GM12892 (cell line): Measurements from ENCODE around the gene CENPB.

Source experiments
- DNase-seq: peaks from one replicate; pipeline ENCODE4 v3.0.0; 2011; ENCODE audit not compliant: insufficient read length
- FAIRE-seq: peaks from 2 replicates; lab custom pipeline; 2011; peaks lifted over from hg19 to GRCh38; lab: Jason Lieb, UNC
- POLR2A ChIP-seq: IDR thresholded peaks from 2 replicates; pipeline ENCODE4 v1.6.1; 2011; ENCODE audit warnings: low read depth, low read length, control low read depth
- POLR2AphosphoS5 ChIP-seq: IDR thresholded peaks from 2 replicates; pipeline ENCODE4 v1.6.1; 2011; ENCODE audit warnings: low read depth, low read length, control low read depth
- TAF1 ChIP-seq: IDR thresholded peaks from 2 replicates; pipeline ENCODE4 v1.6.1; 2011; ENCODE audit warnings: low read depth, mild to moderate bottlenecking, control low read depth, low read length, borderline replicate concordance

Gene CENPB

GRCh38 chr20:3804254-3804751 lies 17.8 kb upstream of the CENPB start:
- FAIRE-seq (no peak), DNase-seq (no peak)
- TF ChIP-seq POLR2A (no peak), POLR2AphosphoS5 (no peak), TAF1 (no peak)

- no peak for DNase-seq
- no peak for FAIRE-seq
- TF ChIP-seq POLR2AphosphoS5 (no peak), TAF1 (no peak), POLR2A (no peak)
Observed at GRCh38 chr20:3803854-3804253, 17.3 kb upstream of the CENPB start.

GRCh38 chr20:3803289-3803688 lies 16.7 kb upstream of the CENPB start:
- no peak for FAIRE-seq
- TF ChIP-seq POLR2A (no peak), POLR2AphosphoS5 (no peak), TAF1 (no peak)

GRCh38 chr20:3802524-3803239 lies 16.1 kb upstream of the CENPB start:
- TF ChIP-seq POLR2AphosphoS5 (no peak), POLR2A (no peak), TAF1 (no peak)
- no peak for DNase-seq
- no peak for FAIRE-seq

More at GRCh38 chr20:3803289-3803688, 16.7 kb upstream of the CENPB start:
- no peak for DNase-seq

GRCh38 chr20:3801846-3802245 lies 15.3 kb upstream of the CENPB start:
- TF ChIP-seq TAF1, result no peak
- TF ChIP-seq POLR2AphosphoS5, result no peak
- TF ChIP-seq POLR2A, result no peak
- no peak for FAIRE-seq
- no peak for DNase-seq

- FAIRE-seq, result no peak
- no peak for DNase-seq
- TF ChIP-seq POLR2AphosphoS5 (no peak), POLR2A (no peak), TAF1 (no peak)
Observed at GRCh38 chr20:3801299-3801698, 14.8 kb upstream of the CENPB start.

- TF ChIP-seq POLR2AphosphoS5 (no peak), TAF1 (no peak), POLR2A (no peak)
- FAIRE-seq, result no peak
Observed at GRCh38 chr20:3800878-3801260, 14.3 kb upstream of the CENPB start.

GRCh38 chr20:3800256-3800877 lies 13.8 kb upstream of the CENPB start:
- DNase-seq, result no peak
- FAIRE-seq, result no peak
- no peak for TF ChIP-seq TAF1
- no peak for TF ChIP-seq POLR2AphosphoS5
- TF ChIP-seq POLR2A, result no peak

More at GRCh38 chr20:3800878-3801260, 14.3 kb upstream of the CENPB start:
- no peak for DNase-seq

- DNase-seq (no peak), FAIRE-seq (no peak)
- no peak for TF ChIP-seq POLR2A
- TF ChIP-seq POLR2AphosphoS5, result no peak
- no peak for TF ChIP-seq TAF1
Observed at GRCh38 chr20:3798908-3799248, 12.3 kb upstream of the CENPB start.

GRCh38 chr20:3798373-3798768 lies 11.8 kb upstream of the CENPB start:
- TF ChIP-seq POLR2AphosphoS5, result no peak
- TF ChIP-seq TAF1, result no peak
- no peak for TF ChIP-seq POLR2A
- DNase-seq (no peak), FAIRE-seq (no peak)

- DNase-seq (no peak), FAIRE-seq (no peak)
- TF ChIP-seq POLR2AphosphoS5, result no peak
- TF ChIP-seq POLR2A, result no peak
- TF ChIP-seq TAF1, result no peak
Observed at GRCh38 chr20:3797592-3798372, 11.2 kb upstream of the CENPB start.

GRCh38 chr20:3797226-3797545 lies 10.6 kb upstream of the CENPB start:
- DNase-seq (no peak), FAIRE-seq (no peak)
- no peak for TF ChIP-seq POLR2A
- no peak for TF ChIP-seq POLR2AphosphoS5
- no peak for TF ChIP-seq TAF1
